ENCODE data around the gene RIN2. TPM values are rescaled to one million over a fixed set of nuclear protein-coding genes. Genes with fewer than 3 reads are reported as not detected.
A peak's percentile ranks its signal among the peaks of the same experiment; 100 is the strongest.

Gene RIN2
- total and polyA plus RNA-seq, 9 of the 15 experiments (the other 6 are each of a cell fraction or from before 2014, with no cell fraction given) = 0.09 TPM; not detected in 8

- 2% methylated on average over 5 of the region's 7 CpGs for WGBS (ENCODE audit: insufficient coverage, low coverage, missing lambda C conversion rate)
- BruUV-seq (replicated peaks) = no TSS peak
- no peak overlapping the region for H2AFZ ChIP-seq (ENCODE audit: low read depth, low read length)
- TF ChIP-seq EZH2 (IDR thresholded peaks at IDR 0.05; ENCODE audit: borderline replicate concordance, low read depth, low read length) (no peak), ZBTB11 (CRISPR knock-in tag; IDR thresholded peaks at IDR 0.05) (peak in 1 of 3 experiments; percentile 32; a peak in 1 of 6 replicates), RAD51 (IDR thresholded peaks at IDR 0.05; ENCODE audit: borderline replicate concordance, low read depth) (no peak), USF2 (CRISPR knock-in tag; IDR thresholded peaks at IDR 0.05) (no peak), FOS (IDR thresholded peaks at IDR 0.05; ENCODE audit: extremely low read depth, insufficient read length) (no peak)
- ATAC-seq (no peak), DNase-seq (ENCODE audit: extremely low read depth in 1 of 4, low spot score in 3 of 4) (no peak), FAIRE-seq (no peak)
- in situ Hi-C loops (cut with MboI) = no loop called here
- H3K27me3 ChIP-seq (ENCODE audit: control insufficient read depth in 2 of 2, insufficient read depth in 2 of 2, low read length in 2 of 2) = no peaks in the 10 kb centered on the region; a peak in 1 of 5 replicates
- H3K36me3 ChIP-seq (ENCODE audit: control insufficient read depth, insufficient read depth, low read length) = no peaks in the 10 kb centered on the region
- H3K9ac ChIP-seq (ENCODE audit: insufficient read depth in 1 of 2, low read depth in 2 of 2, low read length in 2 of 2) = no peak overlapping the region
- no peak overlapping the region for H3K4me3 ChIP-seq
- ChIA-PET CTCF (ENCODE audit: low intra/inter-chr PET ratio) (no interaction called here), POLR2A (interaction anchor here (1.1 kb wide), 1 partner anchor 10 kb away, joined by 3 read pairs; no protein-coding TSS in a partner anchor)
- no peaks in the 10 kb centered on the region for H3K79me2 ChIP-seq (ENCODE audit: control insufficient read depth, insufficient read depth, low read length)
- no peaks in the 10 kb centered on the region for H3K9me1 ChIP-seq (ENCODE audit: control insufficient read depth, insufficient read depth, low read length)
- no peaks in the 10 kb centered on the region for H3K4me1 ChIP-seq (replicated peaks in 1 of 2; ENCODE audit: control insufficient read depth in 2 of 2, insufficient read depth in 2 of 2, low read length in 2 of 2)
- H4K20me1 ChIP-seq (replicated peaks; ENCODE audit: control insufficient read depth, insufficient read depth, low read length) = no peaks in the 10 kb centered on the region
- no peak overlapping the region for H3K27ac ChIP-seq (ENCODE audit: extremely low read depth, low read depth, low read length)
- no peaks in the 10 kb centered on the region for H3K9me3 ChIP-seq (replicated peaks; ENCODE audit: control insufficient read depth, insufficient read depth, low read depth, low read length)
- intact Hi-C loops (cut with micrococcal nuclease) = loop anchor here (2.0 to 10.0 kb wide), 2 partner anchors 89 to 211 kb away; no protein-coding TSS in a partner anchor
- H3K4me2 ChIP-seq (ENCODE audit: insufficient read depth, low read length) = no peak overlapping the region
Measured at GRCh38 chr20:19783966-19784401, 25.9 kb downstream of the RIN2 start.
